Breast epithelium (tissue), 3 donors: Measurements from ENCODE around the gene ULK1.
"Not testable (repeated sequence)": the region's sequence is repeated elsewhere in the genome, so short reads cannot be mapped to it uniquely, and the experiment has no call there.

Source experiments
- POLR2A ChIP-seq: fragments of 450-650 bp; IDR thresholded peaks from one replicate; pipeline ENCODE4 v1.6.1; 2016; ENCODE audit warnings: antibody characterized with exemption, mild to moderate bottlenecking, moderate library complexity
- POLR2AphosphoS5 ChIP-seq, 3 donors: sonication (generic); formaldehyde crosslinking; IDR thresholded peaks; one replicate each; pipeline ENCODE4 v1.6.1; 2017; ENCODE audit warnings: antibody characterized with exemption in 3 of 3

DNA sequence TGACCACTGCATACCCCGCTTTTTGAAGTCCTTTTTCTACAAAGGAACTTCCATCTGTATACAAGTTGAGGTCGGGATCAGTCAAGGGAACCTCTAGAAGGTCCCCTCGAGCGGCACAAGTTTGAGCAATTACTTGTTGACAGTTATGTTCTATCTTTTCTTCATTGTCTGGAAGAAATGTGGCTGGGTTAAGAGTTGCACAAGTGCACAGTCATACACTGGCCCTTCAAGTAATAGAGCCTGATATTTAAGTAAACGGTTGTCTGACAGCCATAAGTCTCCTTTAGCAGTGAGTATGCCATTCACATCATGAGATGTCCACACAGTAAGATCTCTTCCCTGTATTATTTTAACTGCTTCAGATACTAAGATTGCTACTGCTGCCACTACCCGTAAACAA lies 19.4 kb upstream of the ULK1 start:
- not testable (repeated sequence) for TF ChIP-seq POLR2AphosphoS5 (IDR thresholded peaks at IDR 0.05); POLR2A
